GM19193 (cell line): Measurements from ENCODE around the gene TSSK1B.

ENCODE experiments used
- POLR2A ChIP-seq: IDR thresholded peaks from 4 replicates; pipeline ENCODE4 v1.6.1; 2011; ENCODE audit not compliant: insufficient read depth, insufficient read length; ENCODE audit errors: extremely low read depth

TSSK1B gene

GRCh38 chr5:113434889-113435288 lies at the start of gene TSSK1B:
Gene TSSK1B (minus strand): TSS chr5:113434989. CDS start chr5:113434839, 150 bp downstream.
- no peak for TF ChIP-seq POLR2A

GRCh38 chr5:113480243-113480642 lies 45.5 kb upstream of the TSSK1B start:
- no peak for TF ChIP-seq POLR2A

- no peak for TF ChIP-seq POLR2A
These were observed 43.9 kb upstream of the TSSK1B start for GRCh38 chr5:113478691-113479090.

- TF ChIP-seq POLR2A: no peak
These were observed 39.4 kb upstream of the TSSK1B start for GRCh38 chr5:113474100-113474728.

GRCh38 chr5:113463032-113463431 lies 28.2 kb upstream of the TSSK1B start:
- no peak for TF ChIP-seq POLR2A

GRCh38 chr5:113452941-113453340 lies 18.2 kb upstream of the TSSK1B start:
- no peak for TF ChIP-seq POLR2A

GRCh38 chr5:113451797-113452196 lies 17.0 kb upstream of the TSSK1B start:
- no peak for TF ChIP-seq POLR2A

GRCh38 chr5:113450929-113451328 lies 16.1 kb upstream of the TSSK1B start:
- no peak for TF ChIP-seq POLR2A

- TF ChIP-seq POLR2A: no peak
These were observed 15.7 kb upstream of the TSSK1B start for GRCh38 chr5:113450462-113450861.

GRCh38 chr5:113448252-113448651 lies 13.5 kb upstream of the TSSK1B start:
- no peak for TF ChIP-seq POLR2A

- no peak for TF ChIP-seq POLR2A
These were observed 12.8 kb upstream of the TSSK1B start for GRCh38 chr5:113447498-113448050.

GRCh38 chr5:113446358-113446927 lies 11.7 kb upstream of the TSSK1B start:
- no peak for TF ChIP-seq POLR2A

GRCh38 chr5:113437111-113437510 lies 2.3 kb upstream of the TSSK1B start:
- TF ChIP-seq POLR2A: no peak

GRCh38 chr5:113435575-113435974 lies 786 bp upstream of the TSSK1B start:
- no peak for TF ChIP-seq POLR2A

- TF ChIP-seq POLR2A: no peak
These were observed 752 bp downstream of the TSSK1B start for GRCh38 chr5:113433862-113434612.

- TF ChIP-seq POLR2A: no peak
These were observed 1.7 kb downstream of the TSSK1B start for GRCh38 chr5:113433071-113433470.
